GM19239 (cell line): ENCODE measurements around the gene ADGRG6.

ENCODE experiments used
- DNase-seq: peaks from one replicate; pipeline ENCODE4 v3.0.0; 2011; ENCODE audit warnings: low spot score; ENCODE audit not compliant: insufficient read length
- FAIRE-seq: peaks from 2 replicates; lab custom pipeline; 2011; peaks lifted over from hg19 to GRCh38; lab: Jason Lieb, UNC

ADGRG6 gene

DNA sequence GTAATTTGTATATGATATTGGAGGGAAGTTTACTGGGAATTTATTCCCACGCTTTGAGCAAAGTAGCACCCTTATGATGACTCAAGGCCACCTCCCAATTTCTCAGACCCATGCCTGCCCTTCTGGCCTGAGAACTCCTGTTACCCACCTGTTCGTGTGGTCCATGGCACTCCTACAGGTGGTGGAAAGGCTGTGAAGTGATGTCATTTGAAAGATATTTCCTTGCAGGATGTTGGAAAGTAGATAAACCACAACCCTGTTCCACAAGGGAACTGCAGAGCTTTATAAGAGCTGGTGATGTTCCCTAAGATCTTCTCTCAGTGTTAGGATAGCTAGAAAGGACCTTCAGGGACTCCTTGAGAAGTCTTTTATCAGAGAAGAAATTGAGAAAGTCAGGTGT is 70.5 kb downstream of the ADGRG6 start:
- DNase-seq (no peak), FAIRE-seq (no peak)

GRCh38 chr6:142373268-142374090 is 71.7 kb downstream of the ADGRG6 start:
- DNase-seq (no peak), FAIRE-seq (no peak)

DNA sequence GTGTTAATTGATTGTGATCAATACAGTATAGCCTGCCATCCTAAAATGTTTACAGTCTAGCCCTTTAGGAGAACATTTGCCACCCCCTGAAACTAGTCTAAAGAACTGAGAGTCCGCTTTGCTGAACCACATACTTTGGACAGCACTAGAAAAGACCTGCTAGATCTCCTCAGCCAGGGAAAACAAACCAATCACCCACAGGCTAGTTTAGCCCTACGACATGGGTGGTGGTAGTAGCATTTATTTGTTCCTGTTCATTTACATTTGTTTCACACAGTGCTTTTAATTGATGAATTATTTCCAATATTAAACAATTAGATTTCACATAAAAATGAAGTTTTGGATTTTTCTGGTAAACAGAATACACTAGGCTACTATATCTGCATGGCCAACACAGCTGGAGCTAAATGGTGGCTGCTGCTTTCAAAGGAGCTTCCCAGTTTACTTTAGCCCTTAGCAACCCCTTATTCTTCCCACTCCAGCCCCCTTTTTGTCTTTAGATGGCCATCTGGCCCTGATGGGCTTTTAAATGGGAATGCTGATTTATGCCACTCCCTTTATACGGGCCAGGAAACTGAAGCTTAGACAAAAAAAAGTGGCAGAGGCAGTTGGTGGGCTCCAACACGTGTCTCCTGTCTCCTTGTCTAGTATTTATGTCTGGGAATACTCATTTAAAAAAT is 72.4 kb downstream of the ADGRG6 start:
- FAIRE-seq (no peak), DNase-seq (no peak)

DNA sequence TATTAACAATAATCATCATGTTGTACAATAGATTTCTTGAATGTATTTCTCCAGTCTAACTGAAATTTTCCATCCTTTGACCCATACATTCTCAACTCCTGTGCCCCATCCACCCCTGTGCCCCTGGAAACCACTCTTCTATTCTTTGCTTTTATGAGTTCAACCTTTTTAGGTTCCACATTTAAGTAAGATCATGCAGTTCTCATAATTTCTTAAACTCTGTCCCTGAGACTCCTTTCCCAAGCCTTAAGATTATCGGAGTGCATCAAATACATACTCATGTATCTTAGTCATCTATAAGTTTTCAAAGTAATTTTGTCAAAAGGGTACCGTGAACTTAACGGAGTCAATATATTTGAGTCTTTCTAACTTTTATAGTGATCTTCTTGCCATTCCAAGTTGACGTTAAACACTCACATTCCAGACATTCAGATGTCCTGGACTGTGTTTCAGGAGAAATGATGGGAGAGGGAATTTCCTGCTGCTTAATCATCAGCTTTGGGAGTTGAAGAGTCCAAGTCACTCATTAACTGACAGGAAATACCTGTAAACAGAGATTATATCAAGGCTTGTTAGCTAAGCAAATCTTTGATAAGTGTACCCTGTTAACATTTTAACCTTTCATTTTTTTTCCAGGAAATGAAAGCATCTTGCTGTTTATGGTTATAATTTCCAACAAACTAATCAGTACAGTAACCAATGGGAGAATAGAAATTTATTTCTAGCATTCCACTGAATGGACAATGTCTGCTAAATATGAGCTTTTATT is 73.3 kb downstream of the ADGRG6 start:
- DNase-seq (no peak), FAIRE-seq (no peak)

DNA sequence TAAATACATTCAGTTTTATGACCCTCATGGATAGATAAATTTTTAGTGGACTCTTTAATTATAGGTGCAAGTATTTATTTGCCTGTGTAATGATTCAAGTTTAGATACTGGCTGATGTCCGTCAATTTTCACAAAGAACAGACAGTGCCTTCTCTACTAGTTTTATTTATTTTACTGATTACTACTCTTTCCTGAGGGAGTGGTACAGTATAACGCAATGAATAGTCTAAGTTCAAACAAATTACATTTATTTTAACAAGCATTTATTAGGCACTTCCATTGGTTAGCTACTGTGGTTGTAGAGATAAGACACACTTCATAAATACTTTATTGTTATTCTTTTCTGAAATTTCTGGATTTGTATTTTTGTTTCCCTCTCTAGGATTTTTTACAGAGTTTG is 74.3 kb downstream of the ADGRG6 start:
- FAIRE-seq: no peak
- no peak for DNase-seq

- no peak for FAIRE-seq
- DNase-seq: no peak
Observed at GRCh38 chr6:142376800-142377496, 75.1 kb downstream of the ADGRG6 start.

- no peak for DNase-seq
- no peak for FAIRE-seq
Observed at GRCh38 chr6:142377497-142377848, 75.7 kb downstream of the ADGRG6 start.

DNA sequence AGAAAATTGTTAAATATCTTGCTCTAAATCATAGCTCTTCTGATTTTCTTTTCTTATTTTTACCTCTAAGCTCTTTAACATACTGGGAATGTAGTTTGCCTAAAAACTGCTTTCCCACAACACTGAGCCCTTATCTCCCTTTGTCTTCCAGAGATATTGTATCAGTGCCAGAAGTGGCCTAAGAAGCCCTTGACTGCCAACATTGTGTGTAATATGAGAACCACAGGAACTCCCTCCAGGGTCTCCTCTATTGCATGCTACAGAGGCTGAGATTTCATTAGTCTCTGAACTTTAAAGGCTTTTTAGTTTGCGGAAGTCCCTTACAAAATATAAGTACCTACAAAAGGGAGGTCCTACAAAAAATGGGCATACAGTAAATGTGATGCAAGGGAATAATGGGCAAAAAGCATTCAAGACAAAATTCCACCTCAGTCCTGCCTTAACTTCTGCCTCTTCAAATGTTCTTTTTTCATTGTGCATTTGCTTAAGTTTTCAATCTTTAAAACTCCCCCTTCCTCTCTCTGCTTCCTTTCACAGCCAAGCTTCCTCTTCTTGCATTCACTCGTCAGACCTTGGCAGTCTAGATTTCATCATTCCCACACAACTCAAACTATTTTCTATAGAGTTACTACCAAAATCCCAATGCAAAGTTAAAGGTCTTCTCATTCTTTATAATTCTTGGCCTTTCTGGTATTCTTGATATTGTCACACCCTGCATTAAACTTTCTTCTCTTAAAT is 76.5 kb downstream of the ADGRG6 start:
- FAIRE-seq (no peak), DNase-seq (no peak)

DNA sequence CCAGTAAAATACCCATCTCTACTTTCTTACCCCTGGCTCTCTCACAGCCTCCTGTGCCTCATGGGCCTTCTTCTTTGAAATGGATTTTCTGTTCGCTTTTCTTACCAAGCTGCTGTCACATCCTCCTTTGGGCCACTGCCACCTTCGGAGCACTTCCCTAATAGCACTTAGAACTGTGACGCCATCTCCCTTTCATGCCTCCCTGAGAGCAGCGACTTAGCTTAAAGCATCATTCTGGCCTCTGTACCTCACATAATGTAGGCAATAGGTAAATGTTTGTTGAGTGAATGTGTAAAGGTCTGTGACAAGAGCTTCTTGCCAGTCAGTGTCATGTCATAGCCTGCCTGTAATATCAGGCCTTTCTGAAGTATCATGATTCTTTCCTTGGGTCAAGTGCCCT is 78.8 kb downstream of the ADGRG6 start:
- DNase-seq (no peak), FAIRE-seq (no peak)

- DNase-seq (no peak), FAIRE-seq (no peak)
Observed at GRCh38 chr6:142381181-142381580, 79.4 kb downstream of the ADGRG6 start.

- no peak for DNase-seq
- no peak for FAIRE-seq
Observed at GRCh38 chr6:142381845-142382378, 80.1 kb downstream of the ADGRG6 start.

GRCh38 chr6:142384519-142385254 is 82.9 kb downstream of the ADGRG6 start:
- DNase-seq (no peak), FAIRE-seq (no peak)

- FAIRE-seq (no peak), DNase-seq (no peak)
Observed at GRCh38 chr6:142385352-142385751, 83.5 kb downstream of the ADGRG6 start.

- DNase-seq (no peak), FAIRE-seq (no peak)
Observed at GRCh38 chr6:142386657-142387056, 84.8 kb downstream of the ADGRG6 start.

DNA sequence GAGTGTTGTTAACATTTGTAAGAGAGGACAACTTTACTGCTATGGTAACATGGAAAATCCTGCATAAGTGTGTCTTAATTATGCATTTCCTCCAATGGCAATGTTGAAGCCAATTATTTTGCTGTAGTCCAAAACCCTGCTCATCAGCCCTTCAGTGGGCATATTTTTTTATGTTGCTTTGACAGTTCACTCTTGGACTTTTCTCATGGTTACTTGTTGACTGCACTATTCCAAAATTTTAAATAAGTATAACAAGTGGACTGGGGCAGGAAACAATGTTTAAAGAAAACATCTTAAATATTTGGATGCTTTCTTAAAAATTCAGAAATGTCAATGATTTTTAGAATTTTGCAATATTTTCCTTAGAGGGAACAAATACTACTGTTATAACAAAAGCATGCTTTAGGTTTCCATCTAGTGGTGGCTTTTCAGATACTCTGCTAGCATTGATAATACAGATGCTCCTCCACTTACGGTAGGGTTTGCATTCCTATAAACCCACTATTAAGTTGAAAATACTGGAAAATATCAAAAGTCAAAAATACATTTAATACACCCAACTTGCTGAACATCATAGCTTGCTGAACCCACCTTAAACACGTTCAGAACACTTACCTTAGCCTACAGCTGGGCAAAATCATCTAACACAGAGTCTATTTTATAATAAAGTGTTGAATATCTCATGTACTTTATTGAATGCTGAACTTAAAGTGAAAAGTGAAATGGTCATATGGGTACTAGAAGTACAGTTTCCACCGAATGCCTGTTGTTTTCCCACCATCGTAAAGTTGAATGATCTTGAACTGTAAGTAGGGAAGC is 86.4 kb downstream of the ADGRG6 start:
- FAIRE-seq (no peak), DNase-seq (no peak)

DNA sequence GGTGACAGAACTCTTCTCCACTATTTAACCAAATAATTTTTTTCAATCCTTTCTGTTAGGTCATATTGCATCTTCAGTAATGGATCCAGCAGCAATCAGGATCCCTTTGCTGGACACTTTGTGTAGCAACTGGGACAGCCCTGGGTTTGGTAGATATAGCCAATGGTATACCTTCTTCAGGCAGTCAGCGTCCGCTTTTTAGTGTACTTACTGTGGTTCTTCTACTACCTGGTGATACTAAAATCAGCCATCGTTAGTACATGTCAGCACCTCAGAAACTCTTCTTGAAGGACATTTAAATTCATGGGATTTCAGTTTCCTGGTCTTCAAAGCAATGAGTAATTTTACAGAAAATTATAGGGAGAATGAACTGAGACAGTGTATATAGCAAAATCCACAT is 93.5 kb downstream of the ADGRG6 start:
- DNase-seq (no peak), FAIRE-seq (no peak)

- no peak for FAIRE-seq
- no peak for DNase-seq
Observed at GRCh38 chr6:142395768-142396231, 94.0 kb downstream of the ADGRG6 start.

GRCh38 chr6:142398353-142398752 is 96.5 kb downstream of the ADGRG6 start:
- no peak for FAIRE-seq
- no peak for DNase-seq
